Activated CD4-positive, alpha-beta T cell treated with anti-CD3 and anti-CD28 coated beads, Interleukin-10, Interleukin-2, amounts not matched to agents 100 ng/mL and 50 ng/mL, durations not matched to agents 16 hours and 8 hours (primary cell): Measurements from ENCODE around the gene CRK.

Source experiments
- DNase-seq: peaks from one replicate; pipeline ENCODE4 v3.0.0-alpha.2; 2020

The CRK gene

GRCh38 chr17:1455797-1456599 lies at the start of gene CRK:
Gene CRK, minus strand, starts transcription at chr17:1456232. Its CDS starts 115 bp downstream, at chr17:1456117.
- DNase-seq = peak; percentile 99

DNA sequence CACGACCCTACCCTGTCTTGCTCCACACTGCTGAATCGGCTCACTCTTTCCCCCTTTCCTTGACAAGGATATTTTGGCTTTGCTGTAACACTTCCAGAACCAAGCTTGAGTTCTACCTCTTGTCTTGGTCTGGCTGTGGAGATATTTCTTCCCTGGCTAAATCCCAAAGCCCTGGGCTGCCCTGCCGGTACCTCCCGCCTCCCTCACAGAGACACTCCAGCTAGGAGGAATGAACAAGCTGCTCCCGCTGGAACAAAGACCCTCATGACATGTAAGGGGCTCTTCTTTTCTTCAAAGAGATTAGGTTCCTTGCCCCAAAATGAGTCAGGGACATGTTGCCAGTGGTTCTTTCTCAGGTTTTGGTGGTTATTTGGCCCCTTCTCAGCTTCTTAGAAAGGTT lies 49.6 kb upstream of the CRK start:
- no peak for DNase-seq

GRCh38 chr17:1504866-1505265 lies 48.8 kb upstream of the CRK start:
- DNase-seq = no peak

- DNase-seq = no peak
Measured at GRCh38 chr17:1503699-1504098, 47.7 kb upstream of the CRK start.

- DNase-seq = peak; percentile 19
Measured at GRCh38 chr17:1498869-1499268, 42.8 kb upstream of the CRK start.

- DNase-seq = no peak
Measured at GRCh38 chr17:1498233-1498632, 42.2 kb upstream of the CRK start.

- no peak for DNase-seq
Measured at GRCh38 chr17:1497831-1498230, 41.8 kb upstream of the CRK start.

DNA sequence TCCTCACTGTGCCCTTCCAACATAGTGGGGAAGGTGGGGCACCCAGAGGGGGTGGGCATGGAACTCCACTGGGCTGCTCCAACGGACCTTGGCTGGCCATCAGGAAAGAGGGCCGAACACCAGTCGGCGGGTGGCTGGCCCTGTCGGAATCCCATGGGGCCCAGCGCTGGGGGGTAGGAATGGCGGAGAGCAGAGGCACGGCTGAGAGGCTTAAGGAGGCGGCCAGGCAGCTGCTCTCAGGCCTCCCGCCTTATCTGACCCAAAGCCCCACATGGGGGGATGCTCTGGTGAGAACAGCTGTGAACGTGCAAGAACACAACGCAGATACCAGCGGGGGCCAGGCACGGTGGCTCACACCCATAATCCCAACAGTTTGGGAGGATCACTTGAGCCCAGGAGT lies 40.8 kb upstream of the CRK start:
- no peak for DNase-seq

DNA sequence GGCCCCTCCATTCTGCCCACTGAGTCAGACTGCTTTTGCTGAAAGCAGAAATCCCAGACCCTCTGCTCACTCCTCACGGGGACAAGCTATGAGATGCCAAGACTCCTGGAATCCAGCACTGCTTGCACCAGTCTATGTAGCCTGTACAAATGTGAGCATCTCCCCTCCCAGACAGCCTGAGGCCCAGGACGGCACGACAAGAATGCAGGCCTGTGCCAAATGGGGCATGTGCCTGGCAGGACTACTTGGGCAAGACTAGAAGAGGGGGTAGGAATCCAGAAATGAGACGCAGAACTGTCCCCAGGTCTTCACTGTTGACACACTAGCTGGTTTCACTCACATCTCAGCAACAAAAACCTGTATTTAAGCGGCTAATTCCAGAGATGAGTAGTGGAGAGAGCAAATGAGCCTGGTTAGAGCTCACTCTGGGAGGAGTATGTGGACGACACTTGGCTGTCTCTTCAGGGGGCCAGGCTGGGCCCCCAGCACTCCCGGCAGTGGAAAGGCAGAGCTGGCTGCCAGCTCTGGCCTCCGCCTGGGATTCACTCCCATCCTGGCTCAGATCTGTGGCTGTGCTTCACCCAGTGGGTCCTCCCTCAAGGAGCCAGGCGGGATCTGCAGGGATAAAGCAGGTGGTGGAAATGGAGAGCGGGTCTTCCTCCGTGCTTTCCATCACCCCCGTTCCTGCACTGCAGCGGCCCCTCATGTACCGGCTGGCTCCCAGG lies 39.4 kb upstream of the CRK start:
- no peak for DNase-seq

GRCh38 chr17:1494736-1495253 lies 38.8 kb upstream of the CRK start:
- DNase-seq = no peak

DNA sequence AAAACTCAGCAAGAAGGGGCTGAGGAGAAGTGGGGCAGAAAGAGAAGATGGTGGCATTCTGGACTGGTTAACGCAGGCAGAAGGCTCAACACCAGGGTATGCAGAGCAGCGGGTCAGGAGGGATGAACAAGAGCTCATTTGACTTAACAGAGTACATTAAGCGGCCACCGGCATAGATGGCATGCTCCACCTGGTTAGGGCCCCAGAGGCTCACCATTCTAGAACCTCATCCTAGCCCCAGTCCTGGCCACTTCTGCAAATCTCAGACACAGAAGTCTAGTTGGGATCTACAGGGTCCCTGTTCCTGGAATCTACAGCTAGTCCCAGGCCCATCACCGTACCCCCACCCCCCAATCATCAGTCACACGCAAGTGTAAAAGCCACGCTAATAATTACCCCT lies 38.2 kb upstream of the CRK start:
- no peak for DNase-seq

GRCh38 chr17:1493291-1493980 lies 37.4 kb upstream of the CRK start:
- no peak for DNase-seq

- no peak for DNase-seq
Measured at GRCh38 chr17:1492249-1493206, 36.5 kb upstream of the CRK start, which contains the start of gene MYO1C. Gene MYO1C, minus strand, starts transcription at chr17:1492686. Its CDS starts 199 bp downstream, at chr17:1492487.

DNA sequence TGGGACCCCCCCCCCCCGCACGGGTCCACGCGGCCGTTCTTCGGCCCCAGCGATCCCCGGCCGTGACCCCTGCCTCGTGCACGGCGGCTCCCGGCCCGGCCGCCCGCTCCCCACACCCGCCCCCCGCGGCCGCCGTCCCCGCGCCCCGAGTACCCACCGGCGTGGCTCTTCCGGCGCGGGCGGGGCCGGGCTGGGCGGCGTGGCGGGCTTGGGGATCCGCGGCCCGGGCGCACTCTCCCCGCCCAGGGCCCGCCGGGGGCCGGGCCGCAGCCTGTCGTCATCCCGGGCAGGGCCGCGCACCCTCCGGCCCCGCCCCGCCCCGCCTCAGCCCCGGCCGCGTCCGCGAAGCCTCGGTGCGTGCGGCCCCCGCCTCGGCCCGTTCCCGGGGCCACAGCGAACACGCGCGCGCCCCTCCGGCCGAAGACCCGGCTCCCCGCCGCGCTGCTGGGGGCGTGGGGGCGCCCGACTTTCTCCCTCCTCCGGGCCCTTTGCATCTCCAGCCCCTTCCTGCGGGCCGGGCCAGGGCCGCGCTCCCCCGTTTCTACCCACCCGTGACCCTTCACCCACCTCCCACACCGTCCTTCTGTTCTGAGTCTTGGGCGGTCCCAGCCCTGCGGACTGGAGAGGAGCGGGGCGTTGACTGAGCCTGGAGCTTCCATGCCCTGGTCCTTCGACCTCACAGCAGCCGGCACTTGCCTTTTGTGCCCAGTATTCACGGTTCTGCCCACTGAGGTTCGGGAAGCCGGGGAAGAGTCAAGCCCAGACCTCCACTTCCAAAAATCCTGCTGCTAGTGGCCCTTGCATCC lies 35.6 kb upstream of the CRK start:
- DNase-seq = peak; percentile 56

DNA sequence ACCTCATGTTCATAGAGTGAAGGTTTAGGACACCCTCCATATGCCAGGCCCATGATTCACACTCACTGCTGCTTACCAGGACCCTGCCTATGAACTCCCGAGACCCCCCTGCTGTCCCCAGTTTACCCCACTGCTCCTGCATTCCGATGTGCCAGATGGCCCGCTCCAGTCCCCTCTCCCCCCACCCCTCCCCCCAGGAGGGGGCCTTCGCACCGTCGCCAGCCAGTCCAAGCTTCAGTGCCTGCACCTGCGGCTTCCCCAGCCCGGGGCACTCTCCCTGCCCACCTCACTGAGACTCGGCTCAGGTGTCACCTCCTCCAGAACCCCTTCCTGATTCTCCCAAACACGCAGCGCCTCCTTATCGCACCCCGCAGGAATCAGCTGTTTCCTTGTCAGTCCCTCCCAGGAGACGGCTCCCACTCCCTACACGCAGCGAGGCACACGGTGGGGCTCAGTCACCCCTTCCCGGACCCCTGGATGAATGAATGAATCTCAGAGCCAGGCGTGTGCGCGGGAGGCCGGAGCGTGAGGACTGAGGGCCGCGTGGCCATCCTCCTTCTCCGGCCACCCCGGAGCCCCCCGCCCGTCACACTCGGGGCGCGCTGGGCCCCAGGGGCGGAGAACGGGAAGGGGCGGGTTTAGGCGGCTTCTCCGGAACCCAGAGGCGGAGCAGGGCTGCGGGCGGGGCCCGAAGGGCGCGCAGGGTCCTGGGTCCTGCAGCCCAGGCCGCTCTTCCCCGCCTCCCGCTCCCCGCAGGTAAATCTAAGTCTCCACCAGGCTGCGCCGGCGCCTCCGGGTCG lies 34.8 kb upstream of the CRK start:
- DNase-seq = peak; percentile 75

GRCh38 chr17:1488826-1489270 lies 32.8 kb upstream of the CRK start:
- no peak for DNase-seq

DNA sequence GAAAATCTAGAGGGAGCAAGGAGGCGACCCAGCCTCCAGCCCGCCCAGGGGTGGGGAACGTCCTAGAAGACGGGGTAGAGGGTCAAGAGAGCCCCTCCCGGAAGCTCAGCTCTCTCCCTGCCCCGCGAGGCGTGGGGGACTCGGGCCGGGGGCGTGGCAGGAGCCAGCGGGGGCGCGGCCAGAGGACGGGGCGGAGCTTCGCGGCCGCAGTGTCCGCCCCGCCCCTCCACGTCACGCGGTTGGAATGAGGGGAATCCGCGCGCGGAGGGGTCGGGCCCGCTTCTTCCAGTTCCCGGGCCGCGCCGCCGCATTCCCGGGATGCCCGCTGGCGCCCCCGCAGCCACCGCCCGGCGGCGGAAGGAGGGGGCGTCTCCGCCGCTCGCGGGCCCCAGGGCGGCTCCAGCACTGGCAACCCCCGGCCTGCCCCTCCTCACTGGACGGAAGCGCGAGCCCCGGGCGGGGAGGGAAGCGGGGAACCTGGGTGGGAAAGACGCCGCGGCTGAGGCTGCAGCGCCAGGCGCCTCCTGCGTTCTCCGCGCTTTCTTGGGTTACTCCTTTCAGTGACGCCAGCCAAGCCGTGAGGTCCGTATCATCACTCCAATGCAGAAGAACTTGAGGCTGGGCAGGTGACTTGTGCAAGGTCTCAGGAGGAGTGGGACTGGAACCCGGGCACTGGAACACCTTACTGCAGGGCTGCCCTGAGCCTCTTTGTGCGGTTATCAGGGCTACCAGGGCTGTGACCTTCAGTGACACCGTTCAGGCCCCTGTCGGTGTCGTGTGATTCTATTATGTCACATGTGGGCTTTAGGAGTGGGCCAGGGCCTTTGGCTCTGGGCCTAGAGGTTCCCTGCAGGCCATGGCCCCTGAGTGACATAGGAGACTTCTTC lies 32.1 kb upstream of the CRK start:
- DNase-seq = peak; percentile 69

GRCh38 chr17:1486802-1487695 lies 31.0 kb upstream of the CRK start:
- DNase-seq = peak; percentile 69
